ENCODE measurements around the gene ADAMTSL2.
"Not testable (repeated sequence)": the region's sequence is repeated elsewhere in the genome, so short reads cannot be mapped to it uniquely, and the experiment has no call there.

The ADAMTSL2 gene

DNA sequence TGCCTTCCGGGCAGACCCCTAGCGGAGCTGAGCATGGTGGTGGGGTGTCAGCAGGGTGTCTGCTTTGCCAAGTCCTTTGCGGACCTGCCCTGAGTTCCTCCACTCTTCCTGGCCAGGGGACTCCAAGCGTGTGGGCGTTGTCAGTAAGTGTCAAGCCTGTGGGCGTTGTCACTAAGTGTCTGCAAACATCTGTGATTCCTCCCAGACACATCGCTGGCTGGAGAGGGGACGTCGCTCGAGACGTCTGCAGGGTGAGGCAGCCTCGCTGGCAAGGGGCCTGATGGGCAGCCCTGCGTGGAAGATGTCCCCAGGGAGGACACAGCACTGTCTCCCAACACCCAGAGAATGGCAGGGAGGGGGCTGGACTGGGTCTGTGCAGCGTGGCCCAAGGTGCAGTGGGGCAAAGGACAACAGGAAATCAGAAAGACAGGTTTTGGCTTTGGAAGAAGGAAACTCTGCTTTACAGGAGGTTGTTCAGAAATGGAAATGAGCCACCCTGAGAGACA lies 28.8 kb downstream of the ADAMTSL2 start:
- H3K27ac ChIP-seq: no peak overlapping the region

DNA sequence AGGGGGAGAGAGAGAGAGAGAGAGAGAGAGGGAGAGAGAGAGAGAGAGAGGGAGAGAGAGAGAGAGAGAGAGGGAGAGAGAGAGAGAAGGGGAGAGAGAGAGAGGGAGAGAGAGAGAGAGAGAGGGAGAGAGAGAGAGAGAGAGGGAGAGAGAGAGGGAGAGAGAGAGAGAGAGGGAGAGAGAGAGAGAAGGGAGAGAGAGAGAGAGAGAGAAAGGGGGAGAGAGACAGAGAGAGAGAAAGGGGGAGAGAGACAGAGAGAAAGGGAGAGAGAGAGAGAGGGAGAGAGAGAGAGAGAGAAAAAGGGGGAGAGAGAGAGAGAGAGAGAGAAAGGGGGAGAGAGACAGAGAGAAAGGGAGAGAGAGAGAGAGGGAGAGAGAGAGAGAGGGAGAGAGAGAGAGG lies 29.3 kb downstream of the ADAMTSL2 start:
- H3K27ac ChIP-seq: not testable (repeated sequence)

More for the DNA sequence above, 28.8 kb downstream of the ADAMTSL2 start:
- TF ChIP-seq, protein P1, sequence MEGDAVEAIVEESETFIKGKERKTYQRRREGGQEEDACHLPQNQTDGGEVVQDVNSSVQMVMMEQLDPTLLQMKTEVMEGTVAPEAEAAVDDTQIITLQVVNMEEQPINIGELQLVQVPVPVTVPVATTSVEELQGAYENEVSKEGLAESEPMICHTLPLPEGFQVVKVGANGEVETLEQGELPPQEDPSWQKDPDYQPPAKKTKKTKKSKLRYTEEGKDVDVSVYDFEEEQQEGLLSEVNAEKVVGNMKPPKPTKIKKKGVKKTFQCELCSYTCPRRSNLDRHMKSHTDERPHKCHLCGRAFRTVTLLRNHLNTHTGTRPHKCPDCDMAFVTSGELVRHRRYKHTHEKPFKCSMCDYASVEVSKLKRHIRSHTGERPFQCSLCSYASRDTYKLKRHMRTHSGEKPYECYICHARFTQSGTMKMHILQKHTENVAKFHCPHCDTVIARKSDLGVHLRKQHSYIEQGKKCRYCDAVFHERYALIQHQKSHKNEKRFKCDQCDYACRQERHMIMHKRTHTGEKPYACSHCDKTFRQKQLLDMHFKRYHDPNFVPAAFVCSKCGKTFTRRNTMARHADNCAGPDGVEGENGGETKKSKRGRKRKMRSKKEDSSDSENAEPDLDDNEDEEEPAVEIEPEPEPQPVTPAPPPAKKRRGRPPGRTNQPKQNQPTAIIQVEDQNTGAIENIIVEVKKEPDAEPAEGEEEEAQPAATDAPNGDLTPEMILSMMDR (conservative IDR thresholded peaks at IDR 0.05): no peak
- no peak for TF ChIP-seq ZFX (IDR thresholded peaks at IDR 0.05)

- TF ChIP-seq, protein P1 (conservative IDR thresholded peaks at IDR 0.05): no peak
- no peak for TF ChIP-seq ZFX (IDR thresholded peaks at IDR 0.05)
- no peak overlapping the region for H3K27ac ChIP-seq
Observed at GRCh38 chr9:133564451-133565116, 30.1 kb downstream of the ADAMTSL2 start.

DNA sequence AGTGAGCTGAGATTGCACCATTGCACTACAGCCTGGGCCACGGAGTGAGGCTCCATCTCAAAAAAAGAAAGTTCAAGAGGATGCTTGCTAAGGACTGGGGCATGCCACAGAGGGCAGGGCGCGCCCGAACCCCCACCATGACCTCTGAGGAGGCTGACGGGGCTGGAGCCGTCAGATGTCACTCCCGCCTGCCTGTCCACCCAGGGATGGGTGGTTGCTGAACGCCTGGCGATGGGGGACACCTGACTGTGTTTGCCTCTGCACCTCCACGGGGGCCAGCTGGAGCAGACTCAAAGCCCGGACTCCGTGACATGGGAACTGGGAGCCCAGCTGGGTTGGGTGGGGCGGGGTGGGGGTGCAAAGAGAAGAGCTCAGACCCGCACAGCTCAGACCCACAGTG lies 31.9 kb downstream of the ADAMTSL2 start:
- TF ChIP-seq, protein P1 (conservative IDR thresholded peaks at IDR 0.05): no peak
- TF ChIP-seq ZFX (IDR thresholded peaks at IDR 0.05): no peak

DNA sequence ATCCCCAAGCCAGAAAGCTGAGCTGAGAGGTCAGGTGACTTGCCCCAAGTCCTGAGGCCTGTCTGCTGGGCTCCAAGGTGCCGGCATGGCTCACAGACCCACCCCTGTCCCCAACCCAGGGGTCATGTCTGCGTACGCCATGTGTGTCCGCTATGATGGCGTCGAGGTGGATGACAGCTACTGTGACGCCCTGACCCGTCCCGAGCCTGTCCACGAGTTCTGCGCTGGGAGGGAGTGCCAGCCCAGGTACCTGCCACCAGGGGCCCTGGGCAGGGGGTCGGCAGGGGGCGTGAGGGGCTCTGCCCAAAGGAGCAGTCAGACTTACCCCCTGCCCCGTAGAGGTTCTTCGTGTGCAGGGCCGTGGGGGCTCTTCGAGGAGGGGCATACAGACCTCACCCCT lies 32.3 kb downstream of the ADAMTSL2 start:
- H3K27ac ChIP-seq: no peak overlapping the region
- TF ChIP-seq ZFX (IDR thresholded peaks at IDR 0.05): no peak
- TF ChIP-seq, protein P1 (conservative IDR thresholded peaks at IDR 0.05): no peak

More for the DNA sequence above, 31.9 kb downstream of the ADAMTSL2 start:
- no peak overlapping the region for H3K27ac ChIP-seq

DNA sequence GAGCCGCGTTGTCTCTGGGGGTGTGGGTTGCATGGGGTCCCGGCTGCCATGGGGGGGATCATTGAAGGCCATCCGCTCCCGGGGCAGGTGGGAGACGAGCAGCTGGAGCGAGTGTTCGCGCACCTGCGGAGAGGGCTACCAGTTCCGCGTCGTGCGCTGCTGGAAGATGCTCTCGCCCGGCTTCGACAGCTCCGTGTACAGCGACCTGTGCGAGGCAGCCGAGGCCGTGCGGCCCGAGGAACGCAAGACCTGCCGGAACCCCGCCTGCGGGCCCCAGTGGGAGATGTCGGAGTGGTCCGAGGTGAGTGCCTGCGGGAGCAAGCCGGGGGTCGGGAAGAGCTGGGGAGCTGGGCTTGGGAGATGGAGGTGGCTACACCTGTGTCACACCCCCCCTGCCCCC lies 33.7 kb downstream of the ADAMTSL2 start:
- TF ChIP-seq ZFX (IDR thresholded peaks at IDR 0.05): no peak
- TF ChIP-seq, protein P1 (conservative IDR thresholded peaks at IDR 0.05): no peak

DNA sequence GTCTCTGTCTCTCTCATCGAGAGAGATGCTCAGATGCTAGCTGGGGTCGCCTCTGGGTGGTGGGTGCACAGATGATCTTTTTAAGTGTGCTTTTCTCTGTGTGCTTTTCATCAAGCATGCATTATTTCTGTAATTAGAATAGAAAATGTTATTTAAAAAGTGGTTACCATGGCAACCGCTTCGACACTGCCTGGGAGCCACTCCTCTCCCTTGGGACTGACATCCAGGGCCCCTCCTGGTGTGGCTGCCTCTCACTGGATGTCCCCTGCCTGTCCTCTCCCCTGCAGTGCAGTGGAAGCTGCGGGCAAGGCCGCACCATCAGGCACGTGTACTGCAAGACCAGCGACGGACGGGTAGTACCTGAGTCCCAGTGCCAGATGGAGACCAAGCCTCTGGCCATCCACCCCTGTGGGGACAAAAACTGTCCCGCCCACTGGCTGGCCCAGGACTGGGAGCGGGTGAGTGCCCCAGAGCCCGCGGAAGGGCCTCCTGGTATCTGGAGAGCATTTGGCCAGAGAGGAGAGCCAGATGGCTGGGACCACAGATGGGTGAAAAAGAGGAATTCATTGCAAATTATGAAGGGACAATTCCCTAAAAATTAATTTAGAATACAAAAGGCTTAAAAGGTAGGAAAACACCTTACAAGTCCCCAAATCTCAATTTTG lies 34.7 kb downstream of the ADAMTSL2 start:
- TF ChIP-seq, protein P1 (conservative IDR thresholded peaks at IDR 0.05): no peak
- TF ChIP-seq ZFX (IDR thresholded peaks at IDR 0.05): no peak
- no peak overlapping the region for H3K27ac ChIP-seq

More for the DNA sequence above, 33.7 kb downstream of the ADAMTSL2 start:
- H3K27ac ChIP-seq: no peak overlapping the region
